Body of pancreas (tissue), 4 donors: Measurements from ENCODE around the gene RNASEH1. TPM values are rescaled to one million over a fixed set of nuclear protein-coding genes. Genes with fewer than 3 reads are reported as not detected.

Source experiments
- ATAC-seq: fragments of 150-250 bp; one replicate; pipeline ENCODE4 v1.9.1; 2016
- DNase-seq, 4 donors: peaks; one replicate each; pipeline ENCODE4 v3.0.0-alpha.2; 2019
- H3K27ac ChIP-seq, 4 donors: fragments of 200-600 bp; sonication (generic); 1 replicate in 3 of 4; 2 replicates in 1 of 4; pipeline versions ENCODE4 v1.5.1 to v1.6.1; 2016 to 2019; ENCODE audit warnings: mild to moderate bottlenecking in 1 of 4, mixed read lengths in 1 of 4, moderate library complexity in 1 of 4
- H3K27me3 ChIP-seq, 2 donors: fragments of 200-600 bp; sonication (generic); one replicate each; pipeline ENCODE4 v1.6.0; 2016; ENCODE audit warnings: mild to moderate bottlenecking in 1 of 2
- H3K36me3 ChIP-seq, 2 donors: fragments of 200-600 bp; sonication (generic); replicated peaks in 1 of 2; 2 replicates each; pipeline ENCODE4 v1.5.1; 2016; ENCODE audit warnings: low read depth in 2 of 2; ENCODE audit not compliant: insufficient read depth in 1 of 2
- H3K4me1 ChIP-seq: fragments of 200-600 bp; sonication (generic); one replicate; pipeline ENCODE4 v1.6.0; 2016
- H3K4me3 ChIP-seq, 2 donors: fragments of 200-600 bp; sonication (generic); 1 replicate in 1 of 2; 2 replicates in 1 of 2; pipeline ENCODE4 v1.5.1; 2016 to 2019
- H3K9me3 ChIP-seq, 3 donors: fragments of 200-600 bp; sonication (generic); 1 replicate in 2 of 3; 2 replicates in 1 of 3; pipeline ENCODE4 v1.5.1; 2016
- POLR2A ChIP-seq, 3 donors: fragments of 450-650 bp; IDR thresholded peaks; one replicate each; pipeline ENCODE4 v1.6.1; 2016; ENCODE audit warnings: antibody characterized with exemption in 3 of 3, mild to moderate bottlenecking in 2 of 3
- WGBS, 2 donors: methylation state at CpG; one replicate each; pipeline ENCODE4 v1.1.5; 2017; 5-methylcytosine and 5-hydroxymethylcytosine counted together
- intact Hi-C: fragments of 100-400 bp; cut with DNase I; formaldehyde crosslinking; loops from one replicate; pipeline ENCODE4 v1.15.1; 2023
- total RNA-seq, 2 donors: library from RNA; depleted of rRNA; stranded (reverse); fragments of >200 nt; gene quantifications; one replicate each; pipeline ENCODE4 v1.1.0, GENCODE V29; 2016
- TF ChIP-seq, protein P1 (sequence below), 7 experiments: fragments of 450-650 bp in 4 of 7; fragments of 200-600 bp in 3 of 7; sonication (generic) in 3 of 7; IDR thresholded peaks; one replicate each; pipeline ENCODE4 v1.5.1; 2016 to 2019; ENCODE audit warnings: antibody characterized with exemption in 7 of 7

Gene RNASEH1
- total RNA-seq, 2 donors from 2014 or later = 10.1 to 11.2 TPM

DNA sequence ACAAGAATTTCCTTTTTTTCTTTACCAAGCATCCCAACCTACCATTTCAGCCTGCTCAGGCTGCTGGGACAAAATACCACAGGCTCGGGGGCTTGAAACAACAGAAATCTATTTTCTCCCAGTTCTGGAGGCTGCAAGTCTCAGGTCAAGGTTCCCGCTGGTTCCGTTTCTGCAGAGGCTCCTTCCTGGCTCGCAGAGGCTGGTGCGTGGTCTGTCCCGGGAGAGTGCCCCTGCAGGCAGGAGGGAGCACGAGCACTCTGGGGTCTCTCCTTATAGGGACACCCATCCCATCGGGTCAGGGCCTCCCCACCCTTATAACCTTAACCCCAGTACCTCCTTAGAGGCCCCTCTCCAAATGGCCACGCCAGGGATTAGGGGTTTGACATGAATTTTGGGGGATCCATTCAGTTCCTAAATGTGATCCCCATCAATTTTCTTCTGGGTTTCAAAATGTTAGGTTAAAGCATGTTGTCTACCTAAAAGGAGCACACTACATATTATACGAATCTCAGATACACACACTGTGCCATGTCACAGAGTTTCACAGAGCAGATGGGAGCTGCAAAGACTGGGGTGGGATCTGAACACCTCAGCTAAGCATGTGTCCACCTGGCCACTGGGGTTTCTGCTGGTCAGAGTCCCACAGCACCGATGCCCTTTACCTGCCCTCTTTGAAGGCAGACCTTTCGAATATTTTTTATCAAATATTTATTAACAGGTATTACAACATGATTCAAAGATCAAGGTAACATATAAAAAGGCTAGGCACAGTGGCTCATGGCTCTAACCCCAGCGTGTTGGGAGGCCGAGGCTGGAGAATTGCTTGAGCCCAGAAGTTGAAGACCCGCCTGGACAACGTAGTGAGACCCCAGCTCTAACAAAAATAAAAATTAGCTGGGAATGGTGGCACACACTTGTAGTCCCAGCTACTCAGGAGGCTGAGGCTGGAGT lies 21.2 kb downstream of the RNASEH1 start:
- intact Hi-C loops = no loop called here
- Histone ChIP-seq H3K36me3 (peaks cover 0 to 3% of the 10 kb centered on the region in 2 donors), H3K27ac (peak overlapping the region in 3 of 4 donors; percentile 65 to 87 (median 79)), H3K4me1 (peaks cover 14% of the 10 kb centered on the region), H3K27me3 (no peaks in the 10 kb centered on the region), H3K4me3 (no peak overlapping the region), H3K9me3 (no peaks in the 10 kb centered on the region)
- no peak for ATAC-seq
- WGBS, 2 donors = 70 to 75% methylated on average over 16 of the region's 16 CpGs
- no peak for TF ChIP-seq POLR2A (IDR thresholded peaks at IDR 0.05)
- TF ChIP-seq, protein P1, sequence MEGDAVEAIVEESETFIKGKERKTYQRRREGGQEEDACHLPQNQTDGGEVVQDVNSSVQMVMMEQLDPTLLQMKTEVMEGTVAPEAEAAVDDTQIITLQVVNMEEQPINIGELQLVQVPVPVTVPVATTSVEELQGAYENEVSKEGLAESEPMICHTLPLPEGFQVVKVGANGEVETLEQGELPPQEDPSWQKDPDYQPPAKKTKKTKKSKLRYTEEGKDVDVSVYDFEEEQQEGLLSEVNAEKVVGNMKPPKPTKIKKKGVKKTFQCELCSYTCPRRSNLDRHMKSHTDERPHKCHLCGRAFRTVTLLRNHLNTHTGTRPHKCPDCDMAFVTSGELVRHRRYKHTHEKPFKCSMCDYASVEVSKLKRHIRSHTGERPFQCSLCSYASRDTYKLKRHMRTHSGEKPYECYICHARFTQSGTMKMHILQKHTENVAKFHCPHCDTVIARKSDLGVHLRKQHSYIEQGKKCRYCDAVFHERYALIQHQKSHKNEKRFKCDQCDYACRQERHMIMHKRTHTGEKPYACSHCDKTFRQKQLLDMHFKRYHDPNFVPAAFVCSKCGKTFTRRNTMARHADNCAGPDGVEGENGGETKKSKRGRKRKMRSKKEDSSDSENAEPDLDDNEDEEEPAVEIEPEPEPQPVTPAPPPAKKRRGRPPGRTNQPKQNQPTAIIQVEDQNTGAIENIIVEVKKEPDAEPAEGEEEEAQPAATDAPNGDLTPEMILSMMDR (IDR thresholded peaks at IDR 0.05) = peak in 2 of 7 experiments; percentile 3 to 20
- DNase-seq = peak in 3 of 4 donors; percentile 13 to 43 (median 35)

DNA sequence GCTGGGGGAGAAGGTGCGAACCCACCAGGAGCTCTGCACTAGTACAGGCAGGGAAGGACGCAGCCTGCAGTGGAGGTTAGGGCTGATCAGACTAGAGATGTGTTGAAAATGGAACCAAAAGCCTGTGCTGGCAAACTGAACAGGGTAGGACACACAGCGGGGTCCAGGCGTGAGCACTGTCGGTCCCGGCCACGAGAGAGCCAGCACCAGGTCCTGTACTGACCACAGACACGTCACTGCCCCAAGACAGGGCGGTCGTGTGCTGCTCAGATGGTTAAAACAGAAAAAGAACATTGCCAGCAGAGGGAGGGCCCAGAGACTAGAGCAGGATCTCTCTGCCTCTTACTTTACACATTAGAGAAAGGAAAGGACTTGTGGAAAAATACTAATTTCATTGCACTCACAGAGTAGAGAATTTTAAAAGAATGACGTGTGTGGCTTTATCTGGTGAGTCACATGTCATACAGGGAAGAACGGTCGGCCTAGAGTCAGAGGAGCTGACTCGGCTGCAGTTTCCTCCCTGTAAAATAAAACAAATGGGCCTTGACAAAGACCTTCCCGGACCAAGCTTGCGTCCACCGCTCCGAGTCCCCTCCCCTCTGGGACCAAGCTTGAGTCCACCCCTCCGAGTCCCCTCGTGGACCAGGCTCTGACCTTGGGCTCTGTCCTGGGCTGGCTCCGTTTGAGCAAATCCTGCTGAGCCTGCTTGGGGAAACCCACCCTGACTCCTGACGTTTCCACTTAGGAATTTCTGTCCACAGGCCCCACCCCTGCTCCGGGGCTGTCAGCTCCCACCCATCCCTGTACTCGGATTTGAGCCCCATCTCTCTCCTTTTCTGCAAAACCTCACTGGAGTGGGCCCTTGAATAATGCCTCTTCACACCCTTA lies 22.1 kb downstream of the RNASEH1 start:
- intact Hi-C loops = no loop called here

DNA sequence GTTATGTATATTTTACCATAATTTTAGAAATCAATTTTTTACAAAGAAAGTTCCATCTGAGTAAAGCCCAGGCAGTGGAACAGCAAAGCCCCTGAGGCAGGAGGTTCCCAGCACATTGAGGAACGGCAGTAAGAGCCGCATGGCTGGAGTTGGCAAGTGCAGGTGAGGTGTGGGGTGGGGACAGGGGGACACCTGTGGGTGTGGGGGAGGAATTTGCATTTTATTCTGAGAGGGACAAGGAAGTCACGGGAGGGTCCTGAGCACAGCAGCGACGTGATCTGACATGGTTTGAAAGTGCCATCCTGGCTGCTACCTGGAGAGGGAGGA lies 22.7 kb downstream of the RNASEH1 start:
- no peak for TF ChIP-seq POLR2A (IDR thresholded peaks at IDR 0.05)
- TF ChIP-seq, protein P1 (IDR thresholded peaks at IDR 0.05) = no peak
- Histone ChIP-seq H3K9me3 (no peaks in the 10 kb centered on the region), H3K27ac (peak overlapping the region in 3 of 4 donors; percentile 65 to 87 (median 79)), H3K4me3 (no peak overlapping the region), H3K36me3 (no peaks in the 10 kb centered on the region), H3K27me3 (no peaks in the 10 kb centered on the region), H3K4me1 (peaks cover 14% of the 10 kb centered on the region)
- 76 to 77% methylated on average over 5 of the region's 5 CpGs for WGBS, 2 donors
- ATAC-seq (no peak), DNase-seq (no peak)
- intact Hi-C loops = no loop called here

More for the DNA sequence above, 22.1 kb downstream of the RNASEH1 start:
- DNase-seq = peak; percentile 51 to 65 (median 58)
- H3K4me3 ChIP-seq = no peak overlapping the region
- peak overlapping the region; percentile 48 to 87 (median 72) for H3K27ac ChIP-seq
- peak; percentile 81 for ATAC-seq
- H3K36me3 ChIP-seq = no peaks in the 10 kb centered on the region
- peak in 1 of 3 donors; percentile 48 for TF ChIP-seq POLR2A (IDR thresholded peaks at IDR 0.05)
- TF ChIP-seq, protein P1 (IDR thresholded peaks at IDR 0.05) = peak in 2 of 7 experiments; percentile 5 to 12
- no peaks in the 10 kb centered on the region for H3K9me3 ChIP-seq
- H3K4me1 ChIP-seq = peaks cover 14% of the 10 kb centered on the region
- WGBS, 2 donors = 38 to 45% methylated on average over 22 to 24 of the region's 24 CpGs
- H3K27me3 ChIP-seq = no peaks in the 10 kb centered on the region

GRCh38 chr2:3534251-3534814 lies 23.8 kb downstream of the RNASEH1 start:
- ATAC-seq (no peak), DNase-seq (no peak)
- H3K36me3 ChIP-seq = no peaks in the 10 kb centered on the region
- intact Hi-C loops = no loop called here
- no peak overlapping the region for H3K4me3 ChIP-seq
- no peak for TF ChIP-seq POLR2A (IDR thresholded peaks at IDR 0.05)
- TF ChIP-seq, protein P1 (IDR thresholded peaks at IDR 0.05) = no peak
- WGBS, 2 donors = 92 to 95% methylated on average over 10 to 21 of the region's 24 CpGs
- no peak overlapping the region for H3K27ac ChIP-seq
- no peaks in the 10 kb centered on the region for H3K27me3 ChIP-seq
- H3K4me1 ChIP-seq = peaks cover 14% of the 10 kb centered on the region
- H3K9me3 ChIP-seq = no peaks in the 10 kb centered on the region
